HepG2 (cell line): Measurements from ENCODE around the gene CD244. TPM values are rescaled to one million over a fixed set of nuclear protein-coding genes. Genes with fewer than 3 reads are reported as not detected.

Source experiments
- ATAC-seq: fragments of 200-7000 bp; cut with Tn5 transposase; 3 replicates; pipeline ENCODE4 v1.9.1; 2020; ENCODE audit warnings: mild to moderate bottlenecking, moderate library complexity
- BruUV-seq: library from RNA; stranded (reverse); fragments of 400-500 nt; replicated peaks from 2 replicates; lab custom pipeline; 2021; lab: Mats Ljungman, UMichigan
- CTCF ChIA-PET: fragments of 300-600 bp; formaldehyde crosslinking; extraction: SDS; loops from one replicate; lab custom pipeline; 2021; ENCODE audit warnings: low total read pairs, inconsistent platforms, low intra/inter-chr PET ratio; lab: Yijun Ruan, JAX
- POLR2A ChIA-PET: fragments of 350-600 bp; sonication (Branson Sonifier 250); formaldehyde crosslinking; loops from one replicate; lab custom pipeline; 2020; ENCODE audit warnings: antibody characterized with exemption, inconsistent platforms; lab: Yijun Ruan, JAX
- DNase-seq: peaks from one replicate; pipeline ENCODE4 v3.0.0-alpha.2; 2015; ENCODE audit warnings: low spot score
- FAIRE-seq: peaks from 3 replicates; lab custom pipeline; 2011; peaks lifted over from hg19 to GRCh38; lab: Jason Lieb, UNC
- H2AFZ ChIP-seq: one replicate; pipeline ENCODE4 v1.6.1; 2011; ENCODE audit warnings: low read length, inconsistent platforms
- H3K27ac ChIP-seq: fragments of 300-600 bp; 3 replicates; pipeline ENCODE4 v1.8.0; 2011; ENCODE audit warnings: mixed run types, mild to moderate bottlenecking, mixed read lengths, low read length, inconsistent platforms; ENCODE audit not compliant: insufficient read depth; ENCODE audit errors: extremely low read length
- H3K27me3 ChIP-seq, 2 experiments: fragments of 200-600 bp in 1 of 2; 2 replicates in 1 of 2; 3 replicates in 1 of 2; pipeline versions ENCODE4 v1.6.0 to v1.8.0; 2011; ENCODE audit warnings: low read length in 2 of 2, mild to moderate bottlenecking in 2 of 2, moderate library complexity in 2 of 2, inconsistent platforms in 1 of 2; ENCODE audit not compliant: insufficient read depth in 2 of 2, control insufficient read depth in 1 of 2
- H3K36me3 ChIP-seq, 2 experiments: fragments of 200-600 bp in 1 of 2; replicated peaks in 1 of 2; 2 replicates in 1 of 2; 3 replicates in 1 of 2; pipeline versions ENCODE4 v1.5.1 to v1.8.0; 2011; ENCODE audit warnings: low read length in 2 of 2, inconsistent platforms in 1 of 2; ENCODE audit not compliant: insufficient read depth in 2 of 2, control insufficient read depth in 1 of 2
- H3K4me1 ChIP-seq: 2 replicates; pipeline ENCODE4 v1.5.1; 2012; ENCODE audit warnings: low read length, inconsistent platforms; ENCODE audit not compliant: insufficient read depth
- H3K4me2 ChIP-seq: 2 replicates; pipeline ENCODE4 v1.6.0; 2011; ENCODE audit warnings: low read depth, low read length, inconsistent platforms
- H3K4me3 ChIP-seq, 3 experiments: fragments of 200-600 bp in 1 of 3; sonication (generic), shearing (Covaris generic) in 1 of 3; replicated peaks in 1 of 3; 2 replicates each; pipeline ENCODE4 v1.5.1; 2011 to 2016; ENCODE audit warnings: low read length in 3 of 3, inconsistent platforms in 2 of 3, low read depth in 2 of 3, mild to moderate bottlenecking in 2 of 3, control low read depth in 1 of 3, mixed read lengths in 1 of 3; ENCODE audit not compliant: insufficient read depth in 1 of 3
- H3K79me2 ChIP-seq: one replicate; pipeline ENCODE4 v1.6.1; 2011; ENCODE audit warnings: low read length, inconsistent platforms; ENCODE audit not compliant: insufficient read depth
- H3K9ac ChIP-seq: 2 replicates; pipeline ENCODE4 v1.6.0; 2011; ENCODE audit warnings: mild to moderate bottlenecking, low read depth, low read length, inconsistent platforms; ENCODE audit not compliant: insufficient read depth
- H3K9me3 ChIP-seq: 2 replicates; pipeline ENCODE4 v1.5.1; 2012; ENCODE audit warnings: mild to moderate bottlenecking, low read length
- H4K20me1 ChIP-seq: 2 replicates; pipeline ENCODE4 v1.6.0; 2011; ENCODE audit warnings: inconsistent platforms, mild to moderate bottlenecking, low read length, moderate library complexity; ENCODE audit not compliant: insufficient read depth
- CBX5 ChIP-seq: sonication (generic); formaldehyde crosslinking; IDR thresholded peaks from 2 replicates; pipeline ENCODE4 v1.4.0; 2020; ENCODE audit warnings: missing genetic modification reagents, borderline replicate concordance
- DNMT3B ChIP-seq: conservative IDR thresholded peaks from 2 replicates; pipeline ENCODE4 v1.6.1; 2016; ENCODE audit warnings: missing biosample characterization, control low read depth
- ELK4 ChIP-seq: sonication (generic); formaldehyde crosslinking; IDR thresholded peaks from 2 replicates; pipeline ENCODE4 v1.9.0; 2021; ENCODE audit warnings: missing genetic modification reagents, borderline replicate concordance
- JUNB ChIP-seq: sonication (generic); formaldehyde crosslinking; IDR thresholded peaks from 2 replicates; pipeline ENCODE4 v1.8.0; 2022; ENCODE audit warnings: missing genetic modification reagents, mild to moderate bottlenecking, borderline replicate concordance
- KAT2B ChIP-seq: fragments of 150-350 bp; IDR thresholded peaks from 2 replicates; pipeline ENCODE4 v1.6.1; 2014; ENCODE audit warnings: low read depth, low read length, borderline replicate concordance
- KAT7 ChIP-seq: IDR thresholded peaks from 2 replicates; pipeline ENCODE4 v1.6.1; 2018; ENCODE audit warnings: borderline replicate concordance, missing compliant biosample characterization
- MYNN ChIP-seq: sonication (generic); formaldehyde crosslinking; IDR thresholded peaks from 2 replicates; pipeline ENCODE4 v1.4.0; 2020; ENCODE audit warnings: mild to moderate bottlenecking, low read depth, missing genetic modification reagents
- NCOA1 ChIP-seq: sonication (generic); formaldehyde crosslinking; IDR thresholded peaks from 2 replicates; pipeline ENCODE4 v1.9.0; 2021; ENCODE audit warnings: missing genetic modification reagents
- NFKBIZ ChIP-seq: IDR thresholded peaks from 2 replicates; pipeline ENCODE4 v1.6.1; 2018; ENCODE audit warnings: missing genetic modification reagents, missing compliant biosample characterization
- SAP130 ChIP-seq: IDR thresholded peaks from 2 replicates; pipeline ENCODE4 v1.6.1; 2016; ENCODE audit warnings: low read depth
- SKIL ChIP-seq: sonication (generic); formaldehyde crosslinking; IDR thresholded peaks from 2 replicates; pipeline ENCODE4 v1.8.0; 2022; ENCODE audit warnings: missing genetic modification reagents, mild to moderate bottlenecking, moderate library complexity, borderline replicate concordance
- ZC3H4 ChIP-seq: sonication (generic); formaldehyde crosslinking; IDR thresholded peaks from 2 replicates; pipeline ENCODE4 v1.4.0; 2020; ENCODE audit warnings: missing genetic modification reagents, borderline replicate concordance
- ZFP41 ChIP-seq: sonication (generic); formaldehyde crosslinking; IDR thresholded peaks from 2 replicates; pipeline ENCODE4 v1.4.0; 2020; ENCODE audit warnings: mild to moderate bottlenecking, missing genetic modification reagents, borderline replicate concordance
- ZKSCAN8 ChIP-seq: IDR thresholded peaks from 2 replicates; pipeline ENCODE4 v1.6.1; 2016; ENCODE audit warnings: borderline replicate concordance, missing genetic modification reagents, missing compliant biosample characterization
- ZNF296 ChIP-seq: sonication (generic); formaldehyde crosslinking; conservative IDR thresholded peaks from 2 replicates; pipeline ENCODE4 v1.5.0; 2020; ENCODE audit warnings: mild to moderate bottlenecking, missing genetic modification reagents
- ZNF598 ChIP-seq: sonication (generic); formaldehyde crosslinking; IDR thresholded peaks from 2 replicates; pipeline ENCODE4 v1.5.1; 2020; ENCODE audit warnings: mild to moderate bottlenecking, missing genetic modification reagents, borderline replicate concordance
- ZNF850 ChIP-seq: sonication (generic); formaldehyde crosslinking; conservative IDR thresholded peaks from 2 replicates; pipeline ENCODE4 v1.9.0; 2021; ENCODE audit warnings: mild to moderate bottlenecking, missing genetic modification reagents
- WGBS: methylation state at CpG from one replicate; pipeline ENCODE4 v1.1.6; 2017; ENCODE audit warnings: low lambda C conversion rate; 5-methylcytosine and 5-hydroxymethylcytosine counted together
- in situ Hi-C: cut with HindIII; loops from 2 replicates; pipeline ENCODE4 v1.10.0; 2017; ENCODE audit warnings: low pct_unique_long_range_greater_than_20kb; ENCODE audit not compliant: extremely low pct_ligation_motif_present
- intact Hi-C: fragments of 100-400 bp; cut with micrococcal nuclease; formaldehyde crosslinking; loops from one replicate; pipeline ENCODE4 v1.10.0; 2022; ENCODE audit not compliant: unreplicated experiment
- polyA plus RNA-seq, 8 experiments: library from polyadenylated mRNA; depleted of rRNA in 3 of 8; stranded (reverse) in 7 of 8; unstranded in 1 of 8; fragments of >200 nt; fragmentation: Illumina TruSeq in 4 of 8; extraction: Trizol in 4 of 8; gene quantifications; 2 replicates each; pipeline versions ENCODE4 v1.2.1 to v1.2.3, GENCODE V29; 2011 to 2016; ENCODE audit warnings: low read depth in 4 of 8, missing spikeins in 1 of 8, mixed read lengths in 1 of 8; ENCODE audit not compliant: insufficient read depth in 1 of 8
- total RNA-seq, 5 experiments: library from RNA; depleted of rRNA; stranded (reverse); fragments of >200 nt; fragmentation: Illumina TruSeq; extraction: Trizol; gene quantifications; 2 replicates each; pipeline ENCODE4 v1.2.3, GENCODE V29; 2016; ENCODE audit warnings: low read depth in 1 of 5
- TF ChIP-seq, protein P1 (sequence below): sonication (generic); formaldehyde crosslinking; IDR thresholded peaks from 2 replicates; pipeline ENCODE4 v1.9.0; 2021; ENCODE audit warnings: missing genetic modification reagents, borderline replicate concordance
- TF ChIP-seq, protein P2 (sequence below): IDR thresholded peaks from 2 replicates; pipeline ENCODE4 v1.6.1; 2016; ENCODE audit warnings: missing compliant biosample characterization, missing genetic modification reagents, borderline replicate concordance

The CD244 gene
- total and polyA plus RNA-seq, 2 of the 13 experiments (the other 11 are each of a cell fraction or from before 2014, with no cell fraction given) = 0.09 TPM; not detected in 1

DNA sequence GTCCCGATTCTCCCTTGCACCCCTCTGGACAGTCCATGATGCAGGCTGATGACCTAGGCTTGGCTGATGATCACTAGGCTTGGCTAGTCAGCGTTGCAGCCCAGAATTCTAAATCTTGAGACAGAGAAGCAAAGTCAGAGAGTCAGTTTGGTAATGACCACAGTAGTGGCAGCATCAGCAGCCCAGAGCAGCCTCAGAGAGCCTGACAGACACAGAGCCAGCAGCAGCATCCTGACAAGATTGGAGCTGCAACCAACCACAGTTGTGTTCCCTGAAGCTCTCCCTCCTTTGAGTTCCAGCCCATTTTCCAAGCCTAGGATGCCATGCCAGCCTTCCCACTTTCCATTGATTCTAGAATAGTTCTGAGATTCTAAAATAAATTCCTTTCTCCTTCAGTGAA is 39.1 kb upstream of the CD244 start:
- in situ Hi-C loops (no loop called here), intact Hi-C loops (no loop called here)
- no peak overlapping the region for H3K27ac ChIP-seq
- H3K9ac ChIP-seq = no peak overlapping the region
- POLR2A ChIA-PET = no interaction called here
- H4K20me1 ChIP-seq = no peaks in the 10 kb centered on the region
- no peak for FAIRE-seq
- no peaks in the 10 kb centered on the region for H3K79me2 ChIP-seq
- no peaks in the 10 kb centered on the region for H3K9me3 ChIP-seq
- no peak for DNase-seq
- no CpG with 5 or more reads among the region's 2 CpGs for WGBS
- no peak overlapping the region for H2AFZ ChIP-seq
- no peak overlapping the region for H3K4me2 ChIP-seq
- BruUV-seq = no TSS peak
- H3K4me3 ChIP-seq = no peak overlapping the region
- H3K4me1 ChIP-seq = no peaks in the 10 kb centered on the region
- no peaks in the 10 kb centered on the region for H3K36me3 ChIP-seq
- no peak for ATAC-seq
- CTCF ChIA-PET = no interaction called here
- H3K27me3 ChIP-seq = no peaks in the 10 kb centered on the region
- TF ChIP-seq SKIL (CRISPR knock-in tag) (no peak), ZFP41 (CRISPR knock-in tag) (no peak), MYNN (CRISPR knock-in tag) (no peak), ZNF850 (CRISPR knock-in tag) (no peak), ZNF598 (CRISPR knock-in tag) (no peak), ZNF296 (CRISPR knock-in tag) (no peak), ELK4 (no peak), NFKBIZ (no peak), NCOA1 (CRISPR knock-in tag) (no peak), KAT7 (CRISPR knock-in tag) (no peak), KAT2B (no peak), DNMT3B (CRISPR knock-in tag) (no peak), ZC3H4 (no peak), ZKSCAN8 (CRISPR knock-in tag) (no peak), CBX5 (CRISPR knock-in tag) (no peak), SAP130 (CRISPR knock-in tag) (no peak), JUNB (CRISPR knock-in tag) (no peak)
- TF ChIP-seq, protein P1, sequence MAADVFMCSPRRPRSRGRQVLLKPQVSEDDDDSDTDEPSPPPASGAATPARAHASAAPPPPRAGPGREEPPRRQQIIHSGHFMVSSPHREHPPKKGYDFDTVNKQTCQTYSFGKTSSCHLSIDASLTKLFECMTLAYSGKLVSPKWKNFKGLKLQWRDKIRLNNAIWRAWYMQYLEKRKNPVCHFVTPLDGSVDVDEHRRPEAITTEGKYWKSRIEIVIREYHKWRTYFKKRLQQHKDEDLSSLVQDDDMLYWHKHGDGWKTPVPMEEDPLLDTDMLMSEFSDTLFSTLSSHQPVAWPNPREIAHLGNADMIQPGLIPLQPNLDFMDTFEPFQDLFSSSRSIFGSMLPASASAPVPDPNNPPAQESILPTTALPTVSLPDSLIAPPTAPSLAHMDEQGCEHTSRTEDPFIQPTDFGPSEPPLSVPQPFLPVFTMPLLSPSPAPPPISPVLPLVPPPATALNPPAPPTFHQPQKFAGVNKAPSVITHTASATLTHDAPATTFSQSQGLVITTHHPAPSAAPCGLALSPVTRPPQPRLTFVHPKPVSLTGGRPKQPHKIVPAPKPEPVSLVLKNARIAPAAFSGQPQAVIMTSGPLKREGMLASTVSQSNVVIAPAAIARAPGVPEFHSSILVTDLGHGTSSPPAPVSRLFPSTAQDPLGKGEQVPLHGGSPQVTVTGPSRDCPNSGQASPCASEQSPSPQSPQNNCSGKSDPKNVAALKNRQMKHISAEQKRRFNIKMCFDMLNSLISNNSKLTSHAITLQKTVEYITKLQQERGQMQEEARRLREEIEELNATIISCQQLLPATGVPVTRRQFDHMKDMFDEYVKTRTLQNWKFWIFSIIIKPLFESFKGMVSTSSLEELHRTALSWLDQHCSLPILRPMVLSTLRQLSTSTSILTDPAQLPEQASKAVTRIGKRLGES (CRISPR knock-in tag) = no peak
- TF ChIP-seq, protein P2, sequence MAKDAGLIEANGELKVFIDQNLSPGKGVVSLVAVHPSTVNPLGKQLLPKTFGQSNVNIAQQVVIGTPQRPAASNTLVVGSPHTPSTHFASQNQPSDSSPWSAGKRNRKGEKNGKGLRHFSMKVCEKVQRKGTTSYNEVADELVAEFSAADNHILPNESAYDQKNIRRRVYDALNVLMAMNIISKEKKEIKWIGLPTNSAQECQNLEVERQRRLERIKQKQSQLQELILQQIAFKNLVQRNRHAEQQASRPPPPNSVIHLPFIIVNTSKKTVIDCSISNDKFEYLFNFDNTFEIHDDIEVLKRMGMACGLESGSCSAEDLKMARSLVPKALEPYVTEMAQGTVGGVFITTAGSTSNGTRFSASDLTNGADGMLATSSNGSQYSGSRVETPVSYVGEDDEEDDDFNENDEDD = no peak
